Measurements from ENCODE around the gene CFAP92.
A peak's percentile ranks its signal among the peaks of the same experiment; 100 is the strongest.
"Not testable (repeated sequence)": the region's sequence is repeated elsewhere in the genome, so short reads cannot be mapped to it uniquely, and the experiment has no call there.

The CFAP92 gene

GRCh38 chr3:128902426-128902825 is 91.5 kb downstream of the CFAP92 start:
- DNase-seq (ENCODE audit: low read depth, low spot score), result no peak

- no peak for DNase-seq (ENCODE audit: low read depth, low spot score)
These were observed 97.8 kb downstream of the CFAP92 start for GRCh38 chr3:128895843-128896697.

GRCh38 chr3:128889139-128889894 is 104.6 kb downstream of the CFAP92 start:
- no peak for DNase-seq (ENCODE audit: low read depth, low spot score)

GRCh38 chr3:128884992-128885391 is 108.9 kb downstream of the CFAP92 start:
- no peak for DNase-seq (ENCODE audit: low read depth, low spot score)

- no peak for DNase-seq (ENCODE audit: low read depth, low spot score)
These were observed 111.2 kb downstream of the CFAP92 start for GRCh38 chr3:128882719-128883118.

- DNase-seq (ENCODE audit: low read depth, low spot score), result no peak
These were observed 112.3 kb downstream of the CFAP92 start for GRCh38 chr3:128881576-128881975.

- not testable (repeated sequence) for DNase-seq (ENCODE audit: low read depth, low spot score)
These were observed 113.4 kb downstream of the CFAP92 start for GRCh38 chr3:128880455-128880854.

GRCh38 chr3:128879991-128880390 is 113.9 kb downstream of the CFAP92 start:
- no peak for DNase-seq (ENCODE audit: low read depth, low spot score)

- peak; percentile 99 for DNase-seq (ENCODE audit: low read depth, low spot score)
These were observed 114.5 kb downstream of the CFAP92 start, which contains the start of gene ACAD9 for GRCh38 chr3:128879125-128879969. Gene ACAD9, plus strand, starts transcription at chr3:128879620. Its CDS starts 72 bp downstream, at chr3:128879692.

GRCh38 chr3:128878556-128879124 is 115.2 kb downstream of the CFAP92 start:
- peak; percentile 60 for DNase-seq (ENCODE audit: low read depth, low spot score)

GRCh38 chr3:128878011-128878457 is 115.8 kb downstream of the CFAP92 start:
- DNase-seq (ENCODE audit: low read depth, low spot score), result peak; percentile 54

GRCh38 chr3:128875556-128876120 is 118.2 kb downstream of the CFAP92 start:
- peak; percentile 74 for DNase-seq (ENCODE audit: low read depth, low spot score)

- no peak for DNase-seq (ENCODE audit: low read depth, low spot score)
These were observed 119.2 kb downstream of the CFAP92 start for GRCh38 chr3:128874481-128875180.

- DNase-seq (ENCODE audit: low read depth, low spot score), result no peak
These were observed 120.4 kb downstream of the CFAP92 start for GRCh38 chr3:128873244-128874022.

GRCh38 chr3:128872744-128873143 is 121.1 kb downstream of the CFAP92 start:
- DNase-seq (ENCODE audit: low read depth, low spot score), result no peak

- DNase-seq (ENCODE audit: low read depth, low spot score), result no peak
These were observed 121.6 kb downstream of the CFAP92 start for GRCh38 chr3:128872282-128872681.

- no peak for DNase-seq (ENCODE audit: low read depth, low spot score)
These were observed 123.5 kb downstream of the CFAP92 start for GRCh38 chr3:128870347-128870746.

GRCh38 chr3:128867200-128868125 is 126.4 kb downstream of the CFAP92 start:
- peak; percentile 56 for DNase-seq (ENCODE audit: low read depth, low spot score)

Measured in ELF-1 (cell line).